Bronchial epithelial cell (primary cell): Measurements from ENCODE around the gene HERC6. TPM values are rescaled to one million over a fixed set of nuclear protein-coding genes. Genes with fewer than 3 reads are reported as not detected.

ENCODE experiments used
- DNase-seq: peaks from one replicate; pipeline ENCODE4 v3.0.0-alpha.2; 2010; ENCODE audit warnings: low read depth
- FAIRE-seq: peaks from 2 replicates; lab custom pipeline; 2011; peaks lifted over from hg19 to GRCh38; lab: Jason Lieb, UNC
- H3K27me3 ChIP-seq: 2 replicates; pipeline ENCODE4 v1.5.1; 2011; ENCODE audit warnings: low read length; ENCODE audit not compliant: control insufficient read depth, insufficient read depth
- H3K36me3 ChIP-seq: 2 replicates; pipeline ENCODE4 v1.5.1; 2011; ENCODE audit warnings: low read length; ENCODE audit not compliant: control insufficient read depth, insufficient read depth
- H3K4me3 ChIP-seq: 2 replicates; pipeline ENCODE4 v1.5.1; 2011; ENCODE audit warnings: mild to moderate bottlenecking, low read depth, low read length, control low read depth
- total RNA-seq: library from RNA; depleted of rRNA; stranded (reverse); fragments of >200 nt; gene quantifications from 2 replicates; pipeline ENCODE4 v1.2.1, GENCODE V29; 2014
- TF ChIP-seq, protein P1 (sequence below): IDR thresholded peaks from 2 replicates; pipeline ENCODE4 v1.5.1; 2011; ENCODE audit warnings: mild to moderate bottlenecking, moderate library complexity, low read length, control low read depth, inconsistent platforms; ENCODE audit not compliant: insufficient read depth, severe bottlenecking

HERC6 gene
- total RNA-seq, 1 donor from 2014 or later = 1.1 TPM

GRCh38 chr4:88350786-88351185, 27.9 kb upstream of the HERC6 start:
- TF ChIP-seq, protein P1, sequence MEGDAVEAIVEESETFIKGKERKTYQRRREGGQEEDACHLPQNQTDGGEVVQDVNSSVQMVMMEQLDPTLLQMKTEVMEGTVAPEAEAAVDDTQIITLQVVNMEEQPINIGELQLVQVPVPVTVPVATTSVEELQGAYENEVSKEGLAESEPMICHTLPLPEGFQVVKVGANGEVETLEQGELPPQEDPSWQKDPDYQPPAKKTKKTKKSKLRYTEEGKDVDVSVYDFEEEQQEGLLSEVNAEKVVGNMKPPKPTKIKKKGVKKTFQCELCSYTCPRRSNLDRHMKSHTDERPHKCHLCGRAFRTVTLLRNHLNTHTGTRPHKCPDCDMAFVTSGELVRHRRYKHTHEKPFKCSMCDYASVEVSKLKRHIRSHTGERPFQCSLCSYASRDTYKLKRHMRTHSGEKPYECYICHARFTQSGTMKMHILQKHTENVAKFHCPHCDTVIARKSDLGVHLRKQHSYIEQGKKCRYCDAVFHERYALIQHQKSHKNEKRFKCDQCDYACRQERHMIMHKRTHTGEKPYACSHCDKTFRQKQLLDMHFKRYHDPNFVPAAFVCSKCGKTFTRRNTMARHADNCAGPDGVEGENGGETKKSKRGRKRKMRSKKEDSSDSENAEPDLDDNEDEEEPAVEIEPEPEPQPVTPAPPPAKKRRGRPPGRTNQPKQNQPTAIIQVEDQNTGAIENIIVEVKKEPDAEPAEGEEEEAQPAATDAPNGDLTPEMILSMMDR = no peak
- Histone ChIP-seq H3K4me3 (no peak overlapping the region), H3K27me3 (no peaks in the 10 kb centered on the region), H3K36me3 (no peaks in the 10 kb centered on the region)
- FAIRE-seq (no peak), DNase-seq (no peak)

DNA sequence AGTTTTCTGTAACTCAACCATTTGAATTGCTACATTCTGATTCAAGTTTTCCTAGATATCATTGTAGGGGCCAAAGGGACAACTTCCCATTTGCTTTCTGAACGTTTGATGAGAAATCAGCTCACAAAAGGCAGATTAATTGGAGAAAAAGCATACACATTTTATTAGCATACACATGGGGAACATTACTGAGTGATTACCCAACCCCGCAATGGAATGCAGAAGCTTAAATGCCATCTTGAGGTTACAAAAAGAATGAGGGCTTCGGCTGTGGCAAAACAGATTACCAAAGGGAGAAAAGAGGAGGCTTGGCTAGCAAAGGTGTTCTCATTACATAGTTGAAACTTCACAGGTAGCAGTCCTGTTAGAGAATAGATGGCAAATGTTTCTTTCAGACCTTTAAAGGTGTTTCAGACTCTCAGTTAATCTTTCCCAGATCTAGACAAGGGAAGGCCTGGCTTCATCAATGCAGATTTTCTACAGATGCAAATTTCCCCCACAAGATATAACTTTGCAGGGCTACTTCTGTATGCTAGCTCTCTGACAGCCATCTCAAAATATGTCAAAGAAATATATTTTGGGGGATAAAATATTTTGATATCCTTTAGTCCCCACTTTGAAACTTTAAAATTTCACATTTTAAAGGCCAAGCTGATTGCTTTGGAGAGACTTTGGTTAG, 26.5 kb upstream of the HERC6 start:
- TF ChIP-seq, protein P1 = no peak
- peak; percentile 42 for DNase-seq
- no peaks in the 10 kb centered on the region for H3K27me3 ChIP-seq

DNA sequence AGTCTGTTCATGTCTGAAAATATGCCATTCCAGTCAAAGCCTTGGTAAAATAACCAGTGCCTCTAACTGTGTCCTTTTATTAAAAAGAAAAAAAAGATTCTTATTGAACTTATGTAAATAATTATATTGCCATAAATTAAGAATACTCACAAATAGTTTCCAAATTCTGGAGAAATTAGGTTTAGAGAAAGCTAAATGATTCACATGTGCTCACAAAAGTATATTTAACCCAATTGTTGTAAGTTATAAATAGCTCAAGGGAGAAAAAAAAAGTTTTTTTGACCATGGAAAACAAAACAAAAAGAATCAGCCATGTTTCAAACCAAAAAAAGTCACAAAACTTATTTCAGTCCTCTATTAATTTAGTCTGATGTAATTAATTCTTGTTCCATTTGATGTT, 25.3 kb upstream of the HERC6 start:
- TF ChIP-seq, protein P1 = no peak

More for the DNA sequence above, 26.5 kb upstream of the HERC6 start:
- no peaks in the 10 kb centered on the region for H3K36me3 ChIP-seq
- H3K4me3 ChIP-seq = no peak overlapping the region
- peak; percentile 13 for FAIRE-seq

GRCh38 chr4:88356771-88357170, 21.9 kb upstream of the HERC6 start:
- H3K4me3 ChIP-seq = no peak overlapping the region
- TF ChIP-seq, protein P1 = no peak
- FAIRE-seq (no peak), DNase-seq (peak; percentile 25)
- no peaks in the 10 kb centered on the region for H3K27me3 ChIP-seq
- H3K36me3 ChIP-seq = no peaks in the 10 kb centered on the region

More for the DNA sequence above, 25.3 kb upstream of the HERC6 start:
- Histone ChIP-seq H3K27me3 (no peaks in the 10 kb centered on the region), H3K36me3 (no peaks in the 10 kb centered on the region), H3K4me3 (no peak overlapping the region)
- FAIRE-seq = no peak
- no peak for DNase-seq

- no peak overlapping the region for H3K4me3 ChIP-seq
- TF ChIP-seq, protein P1 = no peak
- no peak for FAIRE-seq
- DNase-seq = no peak
- H3K27me3 ChIP-seq = no peaks in the 10 kb centered on the region
- H3K36me3 ChIP-seq = no peaks in the 10 kb centered on the region
These were observed 21.4 kb upstream of the HERC6 start for GRCh38 chr4:88357262-88357661.

DNA sequence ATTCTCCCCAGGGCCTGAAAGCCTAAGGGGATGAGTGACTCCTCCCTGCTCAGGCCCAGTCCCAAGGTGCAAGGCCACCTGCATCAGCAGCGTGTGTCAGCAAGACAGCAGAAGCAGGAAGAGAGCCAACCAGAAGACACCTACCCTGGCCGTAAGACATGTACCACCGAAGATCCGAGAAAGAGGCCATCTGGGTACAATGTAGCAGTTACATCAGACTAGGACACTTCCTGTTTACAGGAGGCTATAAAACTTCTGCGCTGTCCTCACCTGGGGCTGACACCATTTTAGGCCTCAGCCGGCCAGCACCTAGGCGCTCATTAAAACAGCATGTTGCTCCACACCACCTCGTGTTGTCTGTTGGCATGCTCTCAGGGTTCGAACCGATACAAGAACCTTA, 19.1 kb upstream of the HERC6 start:
- H3K27me3 ChIP-seq = peaks cover 2% of the 10 kb centered on the region
- FAIRE-seq = peak; percentile 66
- H3K36me3 ChIP-seq = no peaks in the 10 kb centered on the region
- no peak for DNase-seq
- TF ChIP-seq, protein P1 = no peak
- H3K4me3 ChIP-seq = no peak overlapping the region
